MM.1S (cell line): Measurements from ENCODE around the gene NUDT22.

ENCODE experiments used
- DNase-seq: peaks from one replicate; pipeline ENCODE4 v3.0.0-alpha.2; 2015
- H2AFZ ChIP-seq: fragments of 300-600 bp; sonication (generic); 2 replicates; pipeline ENCODE4 v1.6.0; 2016; ENCODE audit warnings: antibody characterized with exemption, low read length
- H3F3A ChIP-seq: fragments of 300-600 bp; sonication (generic); 2 replicates; pipeline ENCODE4 v1.6.1; 2016; ENCODE audit warnings: mild to moderate bottlenecking, antibody characterized with exemption, low read length, moderate library complexity, mixed read lengths; ENCODE audit not compliant: insufficient read depth
- H3K27ac ChIP-seq: fragments of 300-600 bp; sonication (generic); 2 replicates; pipeline ENCODE4 v1.5.1; 2016; ENCODE audit warnings: mild to moderate bottlenecking, low read length
- H3K27me3 ChIP-seq: fragments of 300-600 bp; sonication (generic); replicated peaks from 2 replicates; pipeline ENCODE4 v1.6.0; 2016; ENCODE audit warnings: low read length; ENCODE audit not compliant: insufficient read depth
- H3K36me3 ChIP-seq: fragments of 300-600 bp; sonication (generic); replicated peaks from 2 replicates; pipeline ENCODE4 v1.6.1; 2016; ENCODE audit warnings: mild to moderate bottlenecking, low read length, mixed read lengths; ENCODE audit not compliant: insufficient read depth
- H3K4me1 ChIP-seq: fragments of 300-600 bp; sonication (generic); 2 replicates; pipeline ENCODE4 v1.6.1; 2016; ENCODE audit warnings: low read length, mixed read lengths
- H3K4me2 ChIP-seq: fragments of 300-600 bp; sonication (generic); 2 replicates; pipeline ENCODE4 v1.6.0; 2016; ENCODE audit warnings: low read depth, low read length
- H3K4me3 ChIP-seq: fragments of 300-600 bp; sonication (generic); 2 replicates; pipeline ENCODE4 v1.5.1; 2016; ENCODE audit warnings: low read length, mixed read lengths
- H3K79me2 ChIP-seq: fragments of 300-600 bp; sonication (generic); 2 replicates; pipeline ENCODE4 v1.6.1; 2016; ENCODE audit warnings: mixed run types, low read length, mixed read lengths
- H3K9ac ChIP-seq: fragments of 300-600 bp; sonication (generic); 2 replicates; pipeline ENCODE4 v1.6.1; 2016; ENCODE audit warnings: low read length, mixed read lengths
- H3K9me2 ChIP-seq: fragments of 300-600 bp; sonication (generic); replicated peaks from 2 replicates; pipeline ENCODE4 v1.6.1; 2016; ENCODE audit warnings: mild to moderate bottlenecking, low read length, mixed read lengths; ENCODE audit not compliant: insufficient read depth
- H3K9me3 ChIP-seq: fragments of 300-600 bp; sonication (generic); replicated peaks from 2 replicates; pipeline ENCODE4 v1.6.1; 2016; ENCODE audit warnings: mild to moderate bottlenecking, low read length, mixed read lengths; ENCODE audit not compliant: insufficient read depth
- H4K20me1 ChIP-seq: fragments of 300-600 bp; sonication (generic); 2 replicates; pipeline ENCODE4 v1.6.1; 2016; ENCODE audit warnings: mild to moderate bottlenecking, low read length, moderate library complexity, mixed read lengths; ENCODE audit not compliant: insufficient read depth
- EZH2 ChIP-seq: fragments of 300-600 bp; sonication (generic); optimal IDR thresholded peaks from 2 replicates; pipeline ENCODE3; 2017; ENCODE audit warnings: low read depth, mild to moderate bottlenecking, antibody characterized with exemption, low read length, mixed read lengths
- EZH2phosphoT487 ChIP-seq: fragments of 300-600 bp; sonication (generic); IDR thresholded peaks from 2 replicates; pipeline ENCODE4 v1.6.1; 2018; ENCODE audit warnings: antibody characterized with exemption, low read length
- TF ChIP-seq, protein P1 (sequence below): fragments of 300-600 bp; sonication (generic); IDR thresholded peaks from 2 replicates; pipeline ENCODE4 v1.5.1; 2016; ENCODE audit warnings: antibody characterized with exemption, low read length, mixed read lengths

Gene NUDT22

DNA sequence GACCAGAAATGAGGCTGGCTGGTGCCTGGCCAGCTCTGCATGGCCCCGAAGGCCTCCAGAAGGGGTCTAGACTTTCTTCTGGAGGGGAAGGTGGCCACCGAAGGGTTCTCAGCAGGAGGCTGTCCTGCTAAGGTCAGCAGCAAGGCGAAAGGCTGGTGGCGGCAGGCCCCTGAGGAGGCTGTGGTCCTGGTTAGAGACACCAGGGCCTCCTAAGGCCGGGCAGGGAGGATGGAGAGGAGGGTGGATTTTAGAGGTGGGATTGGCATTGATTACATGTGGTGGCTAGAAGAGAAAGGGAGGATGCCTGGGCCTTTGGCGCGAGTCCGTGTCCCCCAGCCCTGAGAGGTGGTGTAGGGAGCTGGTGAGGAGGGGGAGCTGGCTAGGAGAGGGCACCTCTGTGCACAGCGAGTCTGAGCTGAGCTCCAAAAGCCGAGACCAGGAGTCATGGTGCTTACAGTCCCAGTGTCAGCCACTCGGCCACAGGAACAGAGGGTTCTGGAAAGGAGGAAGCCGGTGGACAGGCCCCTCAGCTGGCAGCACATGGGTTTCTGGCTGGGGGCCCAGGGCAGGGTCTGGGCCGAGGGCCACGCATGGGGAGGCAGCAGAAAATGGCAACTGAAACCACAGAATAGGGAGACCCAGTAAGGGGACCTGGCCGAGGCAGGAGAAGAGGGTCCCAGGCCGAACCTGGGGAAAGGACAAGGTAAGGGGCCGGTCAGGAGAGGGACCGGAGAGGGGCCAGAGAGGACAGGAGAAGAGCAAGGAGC lies 17.1 kb upstream of the NUDT22 start:
- Histone ChIP-seq H3K27me3 (no peaks in the 10 kb centered on the region), H3K27ac (no peak overlapping the region), H3K4me2 (no peak overlapping the region), H3K9me2 (no peaks in the 10 kb centered on the region), H2AFZ (no peak overlapping the region), H4K20me1 (no peaks in the 10 kb centered on the region), H3K4me3 (no peak overlapping the region), H3K9me3 (no peaks in the 10 kb centered on the region), H3F3A (no peaks in the 10 kb centered on the region; the same call in 1 of the 2 replicates), H3K9ac (no peak overlapping the region), H3K79me2 (peaks cover under 1% of the 10 kb centered on the region), H3K4me1 (peaks cover 10% of the 10 kb centered on the region), H3K36me3 (no peaks in the 10 kb centered on the region)
- DNase-seq: no peak
- TF ChIP-seq EZH2 (no peak), EZH2phosphoT487 (no peak)
- TF ChIP-seq, protein P1, sequence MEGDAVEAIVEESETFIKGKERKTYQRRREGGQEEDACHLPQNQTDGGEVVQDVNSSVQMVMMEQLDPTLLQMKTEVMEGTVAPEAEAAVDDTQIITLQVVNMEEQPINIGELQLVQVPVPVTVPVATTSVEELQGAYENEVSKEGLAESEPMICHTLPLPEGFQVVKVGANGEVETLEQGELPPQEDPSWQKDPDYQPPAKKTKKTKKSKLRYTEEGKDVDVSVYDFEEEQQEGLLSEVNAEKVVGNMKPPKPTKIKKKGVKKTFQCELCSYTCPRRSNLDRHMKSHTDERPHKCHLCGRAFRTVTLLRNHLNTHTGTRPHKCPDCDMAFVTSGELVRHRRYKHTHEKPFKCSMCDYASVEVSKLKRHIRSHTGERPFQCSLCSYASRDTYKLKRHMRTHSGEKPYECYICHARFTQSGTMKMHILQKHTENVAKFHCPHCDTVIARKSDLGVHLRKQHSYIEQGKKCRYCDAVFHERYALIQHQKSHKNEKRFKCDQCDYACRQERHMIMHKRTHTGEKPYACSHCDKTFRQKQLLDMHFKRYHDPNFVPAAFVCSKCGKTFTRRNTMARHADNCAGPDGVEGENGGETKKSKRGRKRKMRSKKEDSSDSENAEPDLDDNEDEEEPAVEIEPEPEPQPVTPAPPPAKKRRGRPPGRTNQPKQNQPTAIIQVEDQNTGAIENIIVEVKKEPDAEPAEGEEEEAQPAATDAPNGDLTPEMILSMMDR: no peak

DNA sequence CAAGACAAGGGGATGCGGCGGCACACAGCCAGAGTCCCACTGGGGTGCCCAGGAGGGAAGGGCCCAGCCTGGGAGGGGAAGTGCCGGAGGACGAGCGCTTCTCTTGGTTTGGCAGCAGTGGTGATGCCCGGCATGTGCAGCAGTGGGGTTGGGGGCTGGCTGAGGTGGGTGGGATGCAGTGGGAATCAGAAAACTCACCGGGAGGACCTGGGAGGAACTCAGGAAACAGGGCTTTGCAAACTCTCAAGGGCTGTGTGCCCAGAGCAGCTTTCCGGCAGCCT lies 16.6 kb upstream of the NUDT22 start:
- Histone ChIP-seq H4K20me1 (no peaks in the 10 kb centered on the region), H3K9me2 (no peaks in the 10 kb centered on the region), H3K36me3 (no peaks in the 10 kb centered on the region), H3K27ac (no peak overlapping the region), H3K4me2 (no peak overlapping the region), H3F3A (no peaks in the 10 kb centered on the region; the same call in 1 of the 2 replicates), H3K4me1 (peaks cover 10% of the 10 kb centered on the region), H2AFZ (no peak overlapping the region), H3K9ac (no peak overlapping the region), H3K4me3 (no peak overlapping the region), H3K27me3 (no peaks in the 10 kb centered on the region), H3K79me2 (no peaks in the 10 kb centered on the region; the same call in 1 of the 2 replicates), H3K9me3 (no peaks in the 10 kb centered on the region)
- TF ChIP-seq EZH2 (no peak), EZH2phosphoT487 (no peak)
- TF ChIP-seq, protein P1: no peak
- DNase-seq: no peak

DNA sequence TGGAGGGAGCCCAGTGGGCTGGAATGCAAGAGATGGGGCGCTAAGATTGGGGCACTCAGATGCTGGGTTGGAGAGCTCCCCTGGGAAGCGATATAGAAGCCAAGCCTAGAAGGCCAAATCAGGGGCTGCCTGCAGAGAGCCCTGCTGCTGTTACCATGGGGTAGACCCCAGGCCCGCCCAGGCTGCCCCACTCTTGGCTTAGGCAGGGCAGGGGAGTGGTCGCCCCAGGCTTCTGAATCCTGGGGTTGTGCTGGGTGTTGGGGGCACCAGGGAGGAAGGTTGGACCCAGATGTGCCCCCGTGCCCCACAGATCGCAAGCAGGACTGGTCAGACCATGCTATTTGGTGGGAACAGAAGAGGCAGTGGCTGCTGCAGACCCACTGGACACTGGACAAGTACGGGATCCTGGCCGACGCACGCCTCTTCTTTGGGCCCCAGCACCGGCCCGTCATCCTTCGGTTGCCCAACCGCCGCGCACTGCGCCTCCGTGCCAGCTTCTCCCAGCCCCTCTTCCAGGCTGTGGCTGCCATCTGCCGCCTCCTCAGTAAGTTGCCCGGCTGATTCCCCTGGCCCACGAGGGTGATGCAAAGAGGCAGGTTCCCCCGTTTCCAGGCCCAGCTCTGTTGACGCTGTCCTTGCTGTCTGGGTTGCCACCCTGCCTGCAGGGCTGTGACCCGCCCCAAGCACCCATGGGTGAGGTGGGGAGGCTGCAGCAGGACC lies 15.6 kb upstream of the NUDT22 start:
- Histone ChIP-seq H2AFZ (no peak overlapping the region), H3K4me1 (peaks cover 8% of the 10 kb centered on the region), H3F3A (no peaks in the 10 kb centered on the region; the same call in 1 of the 2 replicates), H3K4me3 (no peak overlapping the region), H3K9ac (no peak overlapping the region), H3K9me2 (no peaks in the 10 kb centered on the region), H3K36me3 (no peaks in the 10 kb centered on the region), H3K27ac (no peak overlapping the region), H3K4me2 (no peak overlapping the region), H4K20me1 (no peaks in the 10 kb centered on the region), H3K9me3 (no peaks in the 10 kb centered on the region), H3K79me2 (no peaks in the 10 kb centered on the region; the same call in 1 of the 2 replicates), H3K27me3 (no peaks in the 10 kb centered on the region)
- TF ChIP-seq EZH2: no peak
- no peak for TF ChIP-seq EZH2phosphoT487
- TF ChIP-seq, protein P1: no peak
- no peak for DNase-seq
